ENCODE measurements around the gene HTR7.
"Not testable (repeated sequence)": the region's sequence is repeated elsewhere in the genome, so short reads cannot be mapped to it uniquely, and the experiment has no call there.

The HTR7 gene

DNA sequence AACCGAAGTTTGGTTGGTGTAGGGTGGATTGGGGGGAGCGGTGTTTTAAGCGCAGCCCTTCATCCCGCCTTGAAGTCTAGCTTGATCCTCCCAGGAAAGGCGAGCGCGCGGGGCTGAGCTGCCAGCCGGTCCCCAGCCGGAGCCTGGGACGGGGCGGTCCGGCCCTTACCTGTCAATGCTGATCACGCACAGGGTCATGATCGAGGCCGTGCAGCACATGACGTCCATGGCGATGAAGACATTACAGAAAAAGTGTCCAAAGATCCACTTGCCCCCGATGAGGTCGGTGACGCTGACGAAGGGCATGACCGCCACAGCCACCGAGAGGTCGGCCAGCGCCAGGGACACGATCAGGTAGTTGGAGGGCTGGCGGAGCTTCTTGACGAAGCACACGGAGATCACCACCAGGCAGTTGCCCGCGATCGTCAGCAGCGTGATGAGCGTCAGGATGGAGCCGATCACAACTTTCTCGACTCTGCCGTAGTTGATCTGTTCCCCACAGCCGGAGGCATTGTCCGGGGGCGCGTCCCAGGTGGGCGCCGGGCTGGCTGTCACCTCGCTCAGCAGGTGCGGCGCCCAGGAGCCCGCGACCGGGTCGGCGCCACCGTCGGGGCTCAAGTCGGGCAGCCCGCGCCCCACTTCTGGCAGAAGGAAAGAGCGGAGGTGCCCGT lies 740 bp downstream of the HTR7 start:
- DNase-seq = peak in 1 of 6 experiments; percentile 51

GRCh38 chr10:90856261-90856660 lies 1.6 kb downstream of the HTR7 start:
- DNase-seq = no peak

GRCh38 chr10:90855126-90855525 lies 2.7 kb downstream of the HTR7 start:
- DNase-seq = no peak

DNA sequence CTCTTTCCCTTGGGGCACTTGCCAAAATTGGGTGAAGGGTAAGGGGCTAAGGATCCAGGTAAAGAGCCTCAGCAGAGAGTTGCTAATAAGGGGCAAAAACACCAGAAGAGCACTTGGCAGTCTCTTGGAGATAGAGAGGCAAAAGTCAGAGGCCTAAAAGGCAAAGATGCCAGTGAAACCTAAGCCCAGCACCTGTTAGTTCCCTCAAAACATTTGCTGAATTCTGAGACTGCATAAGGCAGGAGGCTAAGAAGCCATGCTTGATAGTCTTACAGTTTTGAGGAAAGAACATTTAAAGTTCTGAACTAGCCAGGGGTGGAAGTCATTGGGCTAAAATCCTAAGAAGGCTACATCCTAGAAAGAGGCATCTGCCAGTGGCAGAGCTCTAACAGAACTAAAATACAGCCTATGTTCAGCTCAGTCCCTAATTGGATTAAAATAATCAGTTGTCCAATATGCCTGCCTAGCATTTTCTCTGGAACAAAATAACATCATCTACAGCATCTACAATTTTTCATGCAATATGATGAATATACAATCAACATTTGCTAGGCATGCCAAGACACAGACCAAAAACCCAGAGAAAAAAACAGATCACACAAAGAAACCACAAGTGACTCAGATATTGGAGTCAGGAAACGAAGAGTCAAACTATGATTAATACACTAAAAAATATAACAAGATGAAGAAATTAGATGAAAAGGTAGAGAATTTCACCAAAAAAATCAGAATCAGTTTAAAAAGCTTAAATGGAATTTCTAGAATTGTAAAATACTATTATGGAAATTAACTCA lies 7.7 kb downstream of the HTR7 start:
- no peak for DNase-seq

DNA sequence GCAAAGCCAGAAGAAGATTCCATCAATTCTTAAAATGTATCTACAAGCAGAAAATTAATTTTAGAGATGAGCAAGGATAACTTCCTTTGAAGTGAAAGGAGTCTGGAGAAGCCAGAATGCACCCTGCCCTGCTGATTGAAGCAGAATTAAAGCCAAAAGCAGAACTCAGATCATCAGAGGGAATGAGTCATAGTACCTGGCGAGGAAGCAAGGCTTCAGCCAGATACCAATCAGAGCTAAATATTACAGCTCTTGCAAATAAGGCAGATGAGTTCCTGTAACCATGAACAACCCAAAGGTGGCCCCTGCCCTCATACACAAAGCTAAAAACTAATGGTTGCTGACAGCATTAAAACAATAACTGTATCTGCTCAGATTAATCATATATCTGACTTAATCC lies 10.4 kb downstream of the HTR7 start:
- DNase-seq = no peak

DNA sequence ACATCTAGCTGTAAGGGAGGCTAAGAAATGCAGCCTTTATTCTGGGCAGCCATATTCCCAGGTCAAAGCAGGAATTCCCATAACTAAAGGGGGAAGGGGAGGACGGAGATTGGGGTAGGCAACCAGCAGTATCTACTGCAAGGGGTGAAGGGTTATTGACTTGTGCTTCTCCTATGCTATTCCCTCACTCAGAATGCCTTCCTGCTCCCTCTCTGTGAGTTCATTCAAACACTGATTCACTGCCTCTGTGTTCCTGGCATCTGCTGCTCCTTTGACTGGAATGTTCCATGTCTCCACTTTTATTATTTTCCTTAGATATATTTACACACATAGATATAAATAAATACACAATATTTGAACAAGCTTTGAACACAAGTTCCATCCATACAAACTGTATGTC lies 11.1 kb downstream of the HTR7 start:
- DNase-seq = no peak

- no peak for DNase-seq
Measured at GRCh38 chr10:90845726-90846125, 12.1 kb downstream of the HTR7 start.

DNA sequence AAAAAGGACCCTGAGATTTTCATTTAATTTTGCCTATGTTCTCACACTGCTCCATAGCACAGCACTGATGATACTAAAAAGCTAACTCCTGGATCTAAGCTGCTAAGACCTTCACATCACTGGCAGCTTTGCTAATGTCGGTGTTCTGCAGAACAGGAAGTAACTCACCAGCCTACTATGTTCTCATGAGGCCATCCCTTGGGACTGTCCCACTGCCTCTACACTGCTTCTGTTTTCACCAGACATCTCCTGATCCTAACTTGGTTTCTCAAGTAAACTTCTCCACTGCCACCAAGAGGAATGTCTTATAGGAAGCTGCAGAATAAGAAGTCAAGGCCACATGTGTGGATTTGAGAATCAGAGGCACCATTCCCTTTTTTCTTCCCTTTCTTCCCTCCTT lies 15.1 kb downstream of the HTR7 start:
- no peak for DNase-seq

DNA sequence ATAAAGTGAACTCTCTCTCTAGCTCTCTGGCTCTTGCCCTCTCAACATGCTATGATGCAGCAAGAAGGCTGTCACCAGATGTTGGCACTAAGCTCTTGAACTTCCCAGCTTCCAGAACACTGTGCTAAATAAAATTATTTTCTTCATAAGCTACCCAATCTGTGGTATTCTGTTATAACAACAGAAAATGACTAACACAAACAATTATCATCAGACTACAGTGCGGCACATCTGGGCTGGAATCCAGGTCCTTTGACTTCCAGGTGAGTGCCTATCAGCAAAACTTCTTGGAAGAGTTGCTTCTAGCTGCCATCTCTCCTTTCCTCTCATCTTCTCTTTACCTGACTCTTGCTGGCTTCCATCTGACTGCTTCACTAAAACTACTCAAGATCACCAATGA lies 20.4 kb downstream of the HTR7 start:
- DNase-seq = no peak

GRCh38 chr10:90834326-90834725 lies 23.5 kb downstream of the HTR7 start:
- no peak for DNase-seq

DNA sequence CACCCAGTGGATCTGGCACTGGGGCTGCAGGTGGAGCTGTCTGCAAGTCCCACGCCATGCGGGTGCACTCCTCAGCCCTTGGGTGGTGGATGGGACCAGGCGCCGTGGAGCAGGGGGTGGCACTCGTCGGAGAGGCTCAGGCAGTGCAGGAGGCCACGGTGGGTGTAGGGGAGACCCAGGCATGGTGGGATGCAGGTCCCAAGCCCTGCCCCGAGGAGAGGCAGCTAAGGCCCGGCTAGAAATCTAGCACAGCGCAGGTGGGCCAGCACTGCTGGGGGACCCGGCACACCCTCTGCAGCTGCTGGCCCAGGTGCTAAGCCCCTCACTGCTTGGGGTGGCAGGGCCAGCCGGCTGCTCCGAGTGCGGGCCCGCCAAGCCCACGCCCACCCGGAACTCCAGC lies 25.7 kb downstream of the HTR7 start:
- no peak for DNase-seq

DNA sequence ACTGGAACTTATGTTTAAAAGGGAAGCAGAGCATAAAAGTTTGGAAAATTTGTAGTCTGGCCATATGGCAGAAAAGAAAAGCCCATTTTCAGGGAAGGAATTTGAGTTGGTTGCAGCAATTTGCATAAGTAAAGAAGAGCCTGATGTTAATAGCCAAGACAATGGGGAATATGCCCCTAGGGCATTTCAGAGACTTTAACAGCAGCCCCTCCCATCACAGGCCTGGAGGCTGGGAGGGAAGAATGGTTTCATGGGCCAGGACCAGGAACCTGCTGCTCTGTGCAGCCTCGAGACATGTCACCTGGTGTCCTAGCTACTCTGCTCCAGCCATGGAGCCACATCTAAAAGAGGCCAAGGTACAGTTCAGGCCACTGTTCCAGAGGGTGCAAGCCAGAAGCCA lies 35.3 kb downstream of the HTR7 start:
- no peak for DNase-seq

DNA sequence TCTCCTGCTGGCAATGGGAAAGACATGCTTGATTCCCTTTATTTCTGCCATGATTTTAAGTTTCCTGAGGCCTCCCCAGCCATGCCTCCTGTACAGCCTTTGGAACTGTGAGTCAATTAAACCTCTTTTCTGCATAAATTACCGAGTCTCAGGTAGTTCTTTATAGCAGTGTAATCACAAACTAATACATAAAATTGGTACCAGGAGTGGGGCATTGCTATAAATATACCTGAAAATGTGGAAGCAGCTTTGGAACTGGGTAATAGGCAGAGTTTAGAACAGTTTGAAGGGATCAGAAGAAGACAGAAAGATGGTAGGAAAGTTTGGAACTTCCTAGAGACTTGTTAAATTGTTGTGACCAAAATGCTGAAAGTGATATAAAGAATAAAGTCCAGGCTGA lies 36.0 kb downstream of the HTR7 start:
- DNase-seq = not testable (repeated sequence)

- DNase-seq = no peak
Measured at GRCh38 chr10:90819911-90820310, 37.9 kb downstream of the HTR7 start.

DNA sequence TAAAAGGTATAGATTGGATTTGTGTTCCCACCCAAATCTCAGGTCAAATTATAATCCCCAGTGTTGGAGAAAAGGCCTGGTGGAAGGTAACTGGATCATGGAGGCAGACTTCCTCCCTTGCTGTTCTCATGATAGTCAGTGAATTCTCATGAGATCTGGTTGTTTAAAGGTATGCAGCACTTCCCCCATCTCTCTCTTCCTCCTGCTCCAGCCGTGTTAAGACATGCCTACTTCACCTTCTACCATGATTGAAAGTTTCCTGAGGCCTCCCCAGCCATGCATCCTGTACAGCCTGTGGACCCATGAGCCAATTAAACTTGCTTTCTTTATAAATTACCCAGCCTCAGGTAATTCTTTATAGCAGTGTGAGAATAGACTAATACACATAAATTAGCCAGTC lies 39.1 kb downstream of the HTR7 start:
- no peak for DNase-seq

- no peak for DNase-seq
Measured at GRCh38 chr10:90817128-90817889, 40.5 kb downstream of the HTR7 start.

GRCh38 chr10:90816466-90816865 lies 41.4 kb downstream of the HTR7 start:
- no peak for DNase-seq

GRCh38 chr10:90813594-90814365 lies 44.1 kb downstream of the HTR7 start:
- no peak for DNase-seq

DNA sequence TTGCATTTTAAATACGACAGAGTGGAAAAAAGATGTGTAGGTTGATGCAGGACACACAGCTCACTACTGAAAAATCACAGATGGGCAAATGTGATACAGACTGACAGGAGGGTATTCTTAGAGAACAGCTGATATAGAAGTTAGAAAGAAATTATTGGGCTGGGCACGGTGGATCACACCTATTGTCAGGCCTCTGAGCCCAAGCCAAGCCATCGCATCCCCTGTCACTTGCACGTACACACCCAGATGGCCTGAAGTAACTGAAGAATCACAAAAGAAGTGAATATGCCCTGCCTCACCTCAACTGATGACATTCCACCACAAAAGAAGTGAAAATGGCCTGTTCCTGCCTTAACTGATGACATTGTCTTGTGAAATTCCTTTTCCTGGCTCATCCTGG lies 50.7 kb downstream of the HTR7 start:
- not testable (repeated sequence) for DNase-seq

DNA sequence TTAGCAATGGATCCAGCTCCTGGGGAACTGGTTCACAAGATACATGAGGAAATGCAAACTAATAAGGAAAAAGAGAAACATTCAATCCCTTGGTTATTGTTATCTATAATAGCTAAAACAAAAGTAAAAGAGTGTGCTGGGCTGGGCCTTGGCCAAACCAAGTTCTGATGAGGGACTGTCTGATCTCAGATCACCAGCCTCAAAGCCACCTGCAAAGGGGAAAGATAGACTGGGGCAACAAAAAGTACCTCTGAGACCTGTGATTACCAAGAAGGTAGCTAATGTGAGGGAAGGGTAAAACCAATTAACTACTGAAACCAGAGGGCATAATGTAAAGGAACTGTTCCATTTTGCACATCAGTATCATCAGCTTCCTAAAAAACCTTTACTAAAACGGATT lies 51.2 kb downstream of the HTR7 start:
- no peak for DNase-seq

DNA sequence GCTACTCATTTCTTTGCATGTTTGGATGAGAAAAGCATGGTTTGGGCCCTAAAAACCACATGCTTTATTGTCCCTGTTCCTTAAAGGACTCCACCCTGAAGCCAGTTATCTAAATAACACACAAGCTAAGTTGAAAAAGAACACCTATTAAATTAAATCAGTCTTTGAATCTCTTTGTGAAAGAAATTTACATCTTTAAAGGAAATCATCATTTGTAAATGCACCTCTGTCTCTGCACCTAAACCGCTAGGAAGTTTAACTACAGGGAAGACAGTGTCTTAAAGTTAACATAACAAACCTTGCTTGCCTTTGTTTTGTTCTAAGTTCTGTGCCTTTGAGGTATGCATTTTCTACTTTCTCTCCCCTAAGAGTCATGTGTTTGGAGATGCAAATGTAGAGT lies 52.6 kb downstream of the HTR7 start:
- DNase-seq = no peak

DNA sequence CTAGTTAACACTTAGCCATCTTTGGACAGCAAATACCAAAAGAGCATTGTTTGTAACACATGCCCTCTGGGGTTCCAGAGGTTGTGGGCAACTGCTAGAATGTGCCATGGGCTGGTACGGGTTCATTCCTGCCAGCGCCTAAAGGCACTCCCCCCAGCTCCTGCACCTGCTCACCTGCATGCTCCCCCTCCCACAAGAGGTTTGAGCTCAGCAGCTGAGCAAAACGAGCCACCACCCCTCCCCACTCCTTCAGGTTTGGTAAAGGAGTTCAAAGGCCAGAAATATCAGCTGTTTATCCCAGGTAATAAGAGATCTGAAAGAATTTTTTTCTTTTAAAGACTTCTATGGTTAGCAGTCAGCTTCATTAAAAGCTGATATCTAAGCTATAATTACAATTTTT lies 53.5 kb downstream of the HTR7 start:
- no peak for DNase-seq

DNA sequence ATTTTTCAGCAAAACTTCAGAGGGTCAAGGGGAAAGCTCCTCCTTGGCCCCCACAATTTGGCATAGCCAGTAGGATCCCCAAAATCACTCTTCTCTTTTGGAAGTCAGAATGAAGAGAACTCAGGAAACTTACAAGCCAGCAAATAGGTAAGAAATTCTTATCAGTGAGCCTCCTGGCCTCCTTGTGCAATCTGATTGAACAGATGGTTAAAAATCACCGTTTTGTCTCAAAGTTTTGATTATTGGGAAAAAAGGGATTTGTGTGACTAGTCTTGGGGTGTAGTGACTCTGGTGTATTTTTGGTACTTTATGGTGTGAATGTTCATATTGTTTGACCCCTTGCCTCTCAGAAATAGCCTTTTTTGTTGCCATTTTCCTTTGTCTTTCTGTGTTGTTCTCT lies 56.2 kb downstream of the HTR7 start:
- DNase-seq = no peak

Measured in stimulated activated naive CD4-positive, alpha-beta T cell (primary cell).